Cardiac muscle cell (in vitro differentiated cells and primary cell): ENCODE results near the gene EGR1. TPM values are rescaled to one million over a fixed set of nuclear protein-coding genes. Genes with fewer than 3 reads are reported as not detected.

ENCODE experiments used
- DNase-seq, 2 donors: peaks; one replicate each; pipeline versions ENCODE4 v3.0.0 to v3.0.0-alpha.2; 2010 to 2017; ENCODE audit warnings: low read depth in 1 of 2, low spot score in 1 of 2
- H3K27ac ChIP-seq: fragments of 200-600 bp; sonication (generic); 2 replicates; pipeline ENCODE4 v1.5.1; 2016
- H3K27me3 ChIP-seq: fragments of 200-600 bp; sonication (generic); 2 replicates; pipeline ENCODE4 v1.6.0; 2016; ENCODE audit warnings: control low read depth
- H3K36me3 ChIP-seq: fragments of 200-600 bp; sonication (generic); 2 replicates; pipeline ENCODE4 v1.5.1; 2016; ENCODE audit warnings: control low read depth
- H3K4me1 ChIP-seq: fragments of 200-600 bp; sonication (generic); 2 replicates; pipeline ENCODE4 v1.8.1; 2017; ENCODE audit warnings: low read depth, mild to moderate bottlenecking, mixed run types
- H3K4me3 ChIP-seq: fragments of 200-600 bp; sonication (generic); 2 replicates; pipeline ENCODE4 v1.5.1; 2016; ENCODE audit warnings: mild to moderate bottlenecking
- H3K9me3 ChIP-seq: fragments of 200-600 bp; sonication (generic); 2 replicates; pipeline ENCODE4 v1.5.1; 2017; ENCODE audit warnings: low read depth, mild to moderate bottlenecking, control low read depth
- CTCF ChIP-seq: IDR thresholded peaks from 2 replicates; pipeline ENCODE4 v1.5.1; 2012; ENCODE audit warnings: low read depth, mild to moderate bottlenecking, low read length
- polyA plus RNA-seq: library from polyadenylated mRNA; unstranded; fragments of >200 nt; fragmentation: Nextera tagmentation; extraction: Ambion mirVana; gene quantifications from 2 replicates; pipeline ENCODE4 v1.2.1, GENCODE V29; 2016
- total RNA-seq: library from RNA; depleted of rRNA; stranded (reverse); fragments of >200 nt; gene quantifications from 2 replicates; pipeline ENCODE4 v1.2.3, GENCODE V29; 2016

EGR1 gene
- total and polyA plus RNA-seq, 2 experiments from 2014 or later = 13.9 to 30.5 TPM

DNA sequence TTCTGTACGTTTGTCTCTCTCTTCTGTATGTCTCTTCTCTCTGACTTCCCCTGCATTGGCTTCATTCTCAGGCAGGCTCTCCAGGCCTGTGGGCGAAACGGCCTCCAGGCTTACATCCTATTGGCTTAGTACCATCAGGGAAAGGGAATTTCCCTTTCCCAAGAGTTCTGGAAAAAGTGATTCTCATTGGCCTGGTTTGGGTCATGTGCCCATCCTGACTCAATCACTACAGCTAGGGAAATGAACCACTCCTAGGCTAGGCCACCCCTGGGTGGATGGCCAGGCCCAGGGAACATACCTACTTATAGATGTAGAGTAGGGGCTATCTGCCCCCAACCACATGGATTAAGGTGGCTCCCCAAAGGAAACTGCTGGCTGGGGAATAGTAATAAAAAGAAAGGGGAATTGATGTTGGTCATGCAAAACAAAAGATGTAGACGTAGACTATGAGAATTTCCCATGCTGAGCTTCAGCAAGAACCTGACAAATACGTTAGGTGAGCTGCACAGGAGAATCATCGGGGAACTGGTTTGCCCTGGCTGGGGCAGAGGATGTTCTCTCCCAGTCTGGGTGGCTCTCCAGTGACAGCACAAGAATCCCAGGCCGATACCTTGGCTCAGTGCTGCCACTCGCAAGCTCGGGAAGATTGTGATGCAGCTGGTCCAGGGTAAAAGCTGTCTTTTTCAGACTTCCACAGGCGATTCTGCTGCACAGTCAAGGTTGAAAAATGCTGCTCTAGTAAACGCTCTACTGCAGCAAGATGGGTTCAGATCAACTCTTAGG is 3.7 kb upstream of the EGR1 start:
- Histone ChIP-seq H3K36me3 (no peaks in the 10 kb centered on the region), H3K27ac (peak overlapping the region; percentile 62), H3K4me3 (no peak overlapping the region), H3K27me3 (peaks cover 11% of the 10 kb centered on the region), H3K9me3 (no peaks in the 10 kb centered on the region), H3K4me1 (peaks cover 55% of the 10 kb centered on the region)
- no peak for TF ChIP-seq CTCF
- DNase-seq = peak in 1 of 2 donors; percentile 88

- H3K4me3 ChIP-seq = peak overlapping the region; percentile 87
- H3K4me1 ChIP-seq = peaks cover 39% of the 10 kb centered on the region
- DNase-seq = peak in 1 of 2 donors; percentile 39
- H3K27me3 ChIP-seq = peaks cover 15% of the 10 kb centered on the region
- no peaks in the 10 kb centered on the region for H3K36me3 ChIP-seq
- no peaks in the 10 kb centered on the region for H3K9me3 ChIP-seq
- H3K27ac ChIP-seq = peak overlapping the region; percentile 97
- TF ChIP-seq CTCF = peak; percentile 14
Measured at GRCh38 chr5:138463419-138464007, 1.8 kb upstream of the EGR1 start.

DNA sequence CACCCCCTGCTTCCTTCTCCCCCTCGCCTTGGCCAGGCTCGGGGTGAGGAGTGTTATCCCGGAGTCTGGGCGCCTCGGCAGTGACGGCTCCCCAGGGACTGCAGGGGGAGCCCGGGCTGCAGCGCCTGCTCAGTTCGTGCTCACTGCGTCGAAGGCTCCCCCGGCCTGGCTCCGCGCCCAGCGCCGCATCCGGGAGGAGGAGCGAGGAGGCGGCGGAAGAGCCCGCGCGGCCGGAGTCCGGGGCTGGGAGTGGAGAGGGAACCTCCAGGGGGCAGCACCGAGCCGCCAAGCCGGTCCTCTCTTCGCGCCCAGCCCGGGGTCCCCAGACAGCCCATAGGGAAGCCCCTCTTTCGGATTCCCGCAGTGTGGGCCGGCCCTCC is 1.3 kb upstream of the EGR1 start:
- H3K36me3 ChIP-seq = no peaks in the 10 kb centered on the region
- H3K27ac ChIP-seq = peak overlapping the region; percentile 97
- peaks cover 35% of the 10 kb centered on the region for H3K4me1 ChIP-seq
- peak overlapping the region; percentile 87 for H3K4me3 ChIP-seq
- H3K9me3 ChIP-seq = no peaks in the 10 kb centered on the region
- peaks cover 15% of the 10 kb centered on the region for H3K27me3 ChIP-seq
- peak; percentile 97 to 99 for DNase-seq
- TF ChIP-seq CTCF = peak; percentile 83

GRCh38 chr5:138464388-138465260 is 655 bp upstream of the EGR1 start:
- Histone ChIP-seq H3K4me1 (peaks cover 29% of the 10 kb centered on the region), H3K4me3 (peak overlapping the region; percentile 87), H3K36me3 (no peaks in the 10 kb centered on the region), H3K27me3 (peaks cover 15% of the 10 kb centered on the region), H3K9me3 (no peaks in the 10 kb centered on the region), H3K27ac (peak overlapping the region; percentile 97)
- DNase-seq = peak; percentile 99 to 100
- TF ChIP-seq CTCF = no peak

- Histone ChIP-seq H3K27ac (no peak overlapping the region), H3K36me3 (no peaks in the 10 kb centered on the region), H3K27me3 (peaks cover 15% of the 10 kb centered on the region), H3K9me3 (no peaks in the 10 kb centered on the region), H3K4me1 (peaks cover 12% of the 10 kb centered on the region), H3K4me3 (peak overlapping the region; percentile 87)
- DNase-seq = no peak
- no peak for TF ChIP-seq CTCF
Measured at GRCh38 chr5:138466125-138466899, 1.0 kb downstream of the EGR1 start.
